ENCODE results near the gene CSF3.
"Not testable (repeated sequence)": the region's sequence is repeated elsewhere in the genome, so short reads cannot be mapped to it uniquely, and the experiment has no call there.

The CSF3 gene

DNA sequence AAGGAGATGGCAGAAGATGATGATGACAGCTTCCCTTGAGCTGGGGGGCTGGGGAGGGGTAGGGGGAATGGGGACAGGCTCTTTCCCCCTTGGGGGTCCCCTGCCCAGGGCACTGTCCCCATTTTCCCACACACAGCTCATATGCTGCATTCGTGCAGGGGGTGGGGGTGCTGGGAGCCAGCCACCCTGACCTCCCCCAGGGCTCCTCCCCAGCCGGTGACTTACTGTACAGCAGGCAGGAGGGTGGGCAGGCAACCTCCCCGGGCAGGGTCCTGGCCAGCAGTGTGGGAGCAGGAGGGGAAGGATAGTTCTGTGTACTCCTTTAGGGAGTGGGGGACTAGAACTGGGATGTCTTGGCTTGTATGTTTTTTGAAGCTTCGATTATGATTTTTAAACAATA is 17.7 kb upstream of the CSF3 start:
- no peak for DNase-seq (ENCODE audit: low spot score)

DNA sequence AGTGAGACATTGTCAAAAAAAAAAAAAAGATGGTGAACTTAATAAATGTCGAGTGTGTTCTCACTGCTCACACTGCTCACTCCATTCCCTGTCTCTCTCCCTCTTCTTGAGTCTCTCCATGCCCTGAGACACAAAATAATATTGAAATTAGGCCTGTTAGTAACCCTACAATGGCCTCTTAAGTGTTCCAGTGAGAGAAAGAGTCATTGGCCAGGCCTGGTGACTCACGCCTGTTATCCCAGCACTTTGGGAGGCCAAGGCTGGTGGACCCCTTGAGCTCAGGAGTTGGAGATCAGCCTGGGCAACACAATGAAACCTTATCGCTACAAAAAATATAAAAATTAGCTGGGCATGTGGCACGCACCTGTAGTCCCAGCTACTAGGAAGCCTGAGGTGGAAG is 16.2 kb upstream of the CSF3 start:
- DNase-seq (ENCODE audit: low spot score), result no peak

DNA sequence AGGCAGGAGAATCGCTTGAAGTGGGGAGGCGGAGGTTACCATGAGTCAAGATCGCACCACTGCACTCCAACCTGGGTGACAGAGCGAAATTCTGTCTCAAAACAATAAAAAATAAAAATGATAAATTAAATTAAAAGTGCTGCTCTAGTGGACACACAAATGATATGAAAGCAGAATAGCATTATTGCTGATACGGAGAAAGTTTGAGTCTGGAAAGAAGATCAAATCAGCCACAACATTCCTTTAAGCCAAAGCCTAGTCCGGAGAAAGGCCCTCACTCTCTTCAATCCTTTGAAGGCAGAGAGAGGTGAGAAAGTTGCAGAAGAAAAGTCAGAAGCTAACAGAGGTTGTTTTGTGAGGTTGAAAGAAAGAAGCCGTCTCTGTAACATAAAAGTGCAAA is 15.1 kb upstream of the CSF3 start:
- DNase-seq (ENCODE audit: low spot score), result no peak

DNA sequence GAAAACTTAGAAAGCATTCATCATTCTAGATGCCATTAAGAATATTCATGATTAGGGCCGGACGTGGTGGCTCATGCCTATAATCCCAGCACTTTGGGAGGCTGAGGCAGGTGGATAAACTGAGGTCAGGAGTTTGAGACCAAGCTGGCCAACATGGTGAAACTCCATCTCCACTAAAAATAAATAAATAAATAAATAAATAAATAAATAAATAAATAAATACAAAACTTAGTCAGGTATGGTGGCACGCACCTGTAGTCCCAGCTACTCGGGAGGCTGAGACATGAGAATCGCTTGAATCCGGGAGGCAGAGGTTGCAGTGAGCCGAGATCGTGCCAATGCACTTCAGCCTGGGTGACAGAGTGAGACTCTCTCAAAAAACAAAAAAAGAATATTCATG is 13.9 kb upstream of the CSF3 start:
- DNase-seq (ENCODE audit: low spot score), result not testable (repeated sequence)

DNA sequence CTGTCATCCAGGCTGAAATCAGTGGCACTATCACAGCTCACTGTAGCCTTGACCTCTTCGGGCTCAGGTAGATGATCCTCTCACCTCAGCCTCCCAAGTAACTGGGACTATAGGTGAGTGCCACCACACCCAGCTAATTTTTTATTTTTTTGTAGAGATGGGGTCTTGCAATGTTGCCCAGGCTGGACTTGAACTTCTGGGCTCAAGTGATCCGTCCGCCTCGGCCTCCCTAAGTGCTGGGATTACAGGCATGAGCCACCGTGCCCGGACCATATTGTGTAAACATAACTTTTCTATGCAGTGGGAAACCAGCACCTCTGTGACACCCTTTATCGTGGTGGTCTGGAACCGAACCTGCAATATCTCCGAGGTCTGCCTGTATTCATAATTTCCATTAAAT is 11.2 kb upstream of the CSF3 start:
- DNase-seq (ENCODE audit: low spot score), result no peak

DNA sequence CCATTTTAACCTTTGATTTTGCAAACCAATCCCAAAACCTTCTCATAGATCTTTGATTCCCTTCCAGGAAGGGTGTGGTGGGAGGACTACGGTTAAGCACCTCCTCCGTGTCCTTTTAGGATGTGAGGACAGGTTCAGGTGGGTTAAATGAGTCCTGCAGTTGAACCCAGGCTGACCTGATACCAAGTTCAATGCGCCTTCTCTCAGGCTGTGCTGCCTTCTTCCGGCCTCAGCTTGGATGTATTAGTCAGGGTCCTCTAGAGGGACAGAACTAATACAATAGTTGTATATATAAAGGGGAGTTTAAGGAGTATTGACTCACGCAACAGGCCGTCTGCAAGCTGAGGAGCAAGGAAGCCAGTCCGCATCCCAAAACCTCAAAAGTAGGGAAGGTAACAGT is 10.5 kb upstream of the CSF3 start:
- DNase-seq (ENCODE audit: low spot score), result no peak

DNA sequence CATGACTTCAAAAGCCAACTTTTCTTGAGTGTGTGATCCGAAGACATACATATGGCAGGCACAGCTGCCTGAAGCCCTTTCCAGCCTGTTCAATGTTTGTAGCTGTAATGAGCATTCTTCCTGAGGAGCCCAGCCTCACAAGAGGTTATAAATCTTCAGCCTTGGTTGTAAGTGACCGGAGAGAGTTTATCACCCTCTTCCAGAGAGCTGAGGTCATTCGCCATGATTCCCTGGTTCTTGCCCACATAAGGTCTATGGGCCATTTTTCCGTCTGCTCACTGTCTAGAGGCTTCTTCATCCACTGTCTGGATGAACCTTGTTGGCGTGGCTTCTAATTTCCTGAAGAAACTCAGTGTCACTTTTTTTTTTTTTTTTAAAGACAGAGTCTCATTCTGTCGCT is 9.7 kb upstream of the CSF3 start:
- DNase-seq (ENCODE audit: low spot score), result no peak

DNA sequence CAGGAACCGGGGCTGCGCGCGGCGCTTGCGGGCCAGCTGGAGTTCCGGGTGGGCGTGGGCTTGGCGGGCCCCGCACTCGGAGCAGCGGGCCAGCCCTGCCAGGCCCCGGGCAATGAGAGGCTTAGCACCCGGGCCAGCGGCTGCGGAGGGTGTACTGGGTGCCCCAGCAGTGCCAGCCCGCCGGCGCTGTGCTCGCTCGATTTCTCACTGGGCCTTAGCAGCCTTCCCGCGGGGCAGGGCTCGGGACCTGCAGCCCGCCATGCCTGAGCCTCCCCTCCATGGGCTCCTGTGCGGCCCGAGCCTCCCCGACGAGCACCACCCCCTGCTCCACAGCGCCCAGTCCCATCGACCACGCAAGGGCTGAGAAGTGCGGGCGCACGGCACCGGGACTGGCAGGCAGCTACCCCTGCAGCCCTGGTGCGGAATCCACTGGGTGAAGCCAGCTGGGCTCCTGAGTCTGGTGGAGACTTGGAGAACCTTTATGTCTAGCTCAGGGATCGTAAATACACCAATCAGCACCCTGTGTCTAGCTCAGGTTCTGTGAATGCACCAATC is 4.2 kb upstream of the CSF3 start:
- not testable (repeated sequence) for DNase-seq (ENCODE audit: low spot score)

DNA sequence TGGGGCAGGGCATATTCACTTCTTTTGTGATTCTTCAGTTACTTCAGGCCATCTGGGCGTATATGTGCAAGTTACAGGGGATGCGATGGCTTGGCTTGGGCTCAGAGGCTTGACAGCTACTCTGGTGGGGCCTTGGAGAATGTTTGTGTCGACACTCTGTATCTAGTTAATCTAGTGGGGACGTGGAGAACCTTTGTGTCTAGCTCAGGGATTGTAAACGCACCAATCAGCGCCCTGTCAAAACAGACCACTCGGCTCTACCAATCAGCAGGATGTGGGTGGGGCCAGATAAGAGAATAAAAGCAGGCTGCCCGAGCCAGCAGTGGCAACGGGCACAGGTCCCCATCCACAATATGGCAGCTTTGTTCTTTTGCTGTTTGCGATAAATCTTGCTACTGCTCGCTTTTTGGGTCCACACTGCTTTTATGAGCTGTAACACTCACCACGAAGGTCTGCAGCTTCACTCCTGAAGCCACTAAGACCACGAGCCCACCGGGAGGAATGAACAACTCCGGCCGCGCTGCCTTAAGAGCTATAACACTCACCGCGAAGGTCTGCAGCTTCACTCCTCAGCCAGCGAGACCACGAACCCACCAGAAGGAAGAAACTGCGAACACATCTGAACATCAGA is 3.1 kb upstream of the CSF3 start:
- not testable (repeated sequence) for DNase-seq (ENCODE audit: low spot score)

DNA sequence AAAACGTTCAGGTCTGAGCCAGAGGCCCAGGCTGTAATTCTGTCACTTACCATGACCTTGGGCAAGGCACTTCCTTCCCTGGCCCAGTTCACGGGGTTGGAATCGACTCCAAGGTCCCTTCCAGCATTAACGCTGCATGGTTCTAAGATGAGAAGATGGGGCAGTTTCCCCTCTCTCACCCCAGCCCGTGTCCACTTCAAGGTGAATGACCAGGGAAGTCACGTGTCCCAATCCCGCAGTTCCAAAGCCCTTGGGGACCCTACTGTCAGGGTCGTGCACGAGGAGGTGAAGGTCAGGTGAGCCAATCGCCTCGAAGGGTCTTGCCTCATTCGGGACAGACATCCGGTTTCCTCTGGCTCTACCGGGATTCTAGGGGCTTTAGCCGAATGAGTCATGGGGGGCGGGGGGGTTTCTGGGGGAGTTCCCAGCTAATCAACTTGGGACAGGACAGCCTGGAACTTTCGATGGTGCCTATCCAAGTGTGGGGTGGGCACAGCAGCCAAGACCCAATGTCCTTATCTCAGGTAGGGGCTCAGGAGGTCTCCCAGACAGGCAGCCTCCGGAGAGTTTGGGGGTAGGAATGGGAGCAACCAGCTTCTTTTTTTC is 762 bp upstream of the CSF3 start:
- DNase-seq (ENCODE audit: low spot score), result no peak

DNA sequence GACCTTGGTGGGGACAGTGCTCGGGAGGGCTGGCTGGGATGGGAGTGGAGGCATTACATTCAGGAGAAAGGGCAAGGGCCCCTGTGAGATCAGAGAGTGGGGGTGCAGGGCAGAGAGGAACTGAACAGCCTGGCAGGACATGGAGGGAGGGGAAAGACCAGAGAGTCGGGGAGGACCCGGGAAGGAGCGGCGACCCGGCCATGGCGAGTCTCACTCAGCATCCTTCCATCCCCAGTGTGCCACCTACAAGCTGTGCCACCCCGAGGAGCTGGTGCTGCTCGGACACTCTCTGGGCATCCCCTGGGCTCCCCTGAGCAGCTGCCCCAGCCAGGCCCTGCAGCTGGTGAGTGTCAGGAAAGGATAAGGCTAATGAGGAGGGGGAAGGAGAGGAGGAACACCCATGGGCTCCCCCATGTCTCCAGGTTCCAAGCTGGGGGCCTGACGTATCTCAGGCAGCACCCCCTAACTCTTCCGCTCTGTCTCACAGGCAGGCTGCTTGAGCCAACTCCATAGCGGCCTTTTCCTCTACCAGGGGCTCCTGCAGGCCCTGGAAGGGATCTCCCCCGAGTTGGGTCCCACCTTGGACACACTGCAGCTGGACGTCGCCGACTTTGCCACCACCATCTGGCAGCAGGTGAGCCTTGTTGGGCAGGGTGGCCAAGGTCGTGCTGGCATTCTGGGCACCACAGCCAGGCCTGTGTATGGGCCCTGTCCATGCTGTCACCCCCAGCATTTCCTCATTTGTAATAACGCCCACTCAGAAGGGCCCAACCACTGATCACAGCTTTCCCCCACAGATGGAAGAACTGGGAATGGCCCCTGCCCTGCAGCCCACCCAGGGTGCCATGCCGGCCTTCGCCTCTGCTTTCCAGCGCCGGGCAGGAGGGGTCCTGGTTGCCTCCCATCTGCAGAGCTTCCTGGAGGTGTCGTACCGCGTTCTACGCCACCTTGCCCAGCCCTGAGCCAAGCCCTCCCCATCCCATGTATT is 1.1 kb downstream of the CSF3 start:
- DNase-seq (ENCODE audit: low spot score), result no peak

DNA sequence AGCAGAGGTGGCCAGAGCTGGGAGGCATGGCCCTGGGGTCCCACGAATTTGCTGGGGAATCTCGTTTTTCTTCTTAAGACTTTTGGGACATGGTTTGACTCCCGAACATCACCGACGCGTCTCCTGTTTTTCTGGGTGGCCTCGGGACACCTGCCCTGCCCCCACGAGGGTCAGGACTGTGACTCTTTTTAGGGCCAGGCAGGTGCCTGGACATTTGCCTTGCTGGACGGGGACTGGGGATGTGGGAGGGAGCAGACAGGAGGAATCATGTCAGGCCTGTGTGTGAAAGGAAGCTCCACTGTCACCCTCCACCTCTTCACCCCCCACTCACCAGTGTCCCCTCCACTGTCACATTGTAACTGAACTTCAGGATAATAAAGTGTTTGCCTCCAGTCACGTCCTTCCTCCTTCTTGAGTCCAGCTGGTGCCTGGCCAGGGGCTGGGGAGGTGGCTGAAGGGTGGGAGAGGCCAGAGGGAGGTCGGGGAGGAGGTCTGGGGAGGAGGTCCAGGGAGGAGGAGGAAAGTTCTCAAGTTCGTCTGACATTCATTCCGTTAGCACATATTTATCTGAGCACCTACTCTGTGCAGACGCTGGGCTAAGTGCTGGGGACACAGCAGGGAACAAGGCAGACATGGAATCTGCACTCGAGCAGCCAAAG is 2.3 kb downstream of the CSF3 start:
- DNase-seq (ENCODE audit: low spot score), result no peak

DNA sequence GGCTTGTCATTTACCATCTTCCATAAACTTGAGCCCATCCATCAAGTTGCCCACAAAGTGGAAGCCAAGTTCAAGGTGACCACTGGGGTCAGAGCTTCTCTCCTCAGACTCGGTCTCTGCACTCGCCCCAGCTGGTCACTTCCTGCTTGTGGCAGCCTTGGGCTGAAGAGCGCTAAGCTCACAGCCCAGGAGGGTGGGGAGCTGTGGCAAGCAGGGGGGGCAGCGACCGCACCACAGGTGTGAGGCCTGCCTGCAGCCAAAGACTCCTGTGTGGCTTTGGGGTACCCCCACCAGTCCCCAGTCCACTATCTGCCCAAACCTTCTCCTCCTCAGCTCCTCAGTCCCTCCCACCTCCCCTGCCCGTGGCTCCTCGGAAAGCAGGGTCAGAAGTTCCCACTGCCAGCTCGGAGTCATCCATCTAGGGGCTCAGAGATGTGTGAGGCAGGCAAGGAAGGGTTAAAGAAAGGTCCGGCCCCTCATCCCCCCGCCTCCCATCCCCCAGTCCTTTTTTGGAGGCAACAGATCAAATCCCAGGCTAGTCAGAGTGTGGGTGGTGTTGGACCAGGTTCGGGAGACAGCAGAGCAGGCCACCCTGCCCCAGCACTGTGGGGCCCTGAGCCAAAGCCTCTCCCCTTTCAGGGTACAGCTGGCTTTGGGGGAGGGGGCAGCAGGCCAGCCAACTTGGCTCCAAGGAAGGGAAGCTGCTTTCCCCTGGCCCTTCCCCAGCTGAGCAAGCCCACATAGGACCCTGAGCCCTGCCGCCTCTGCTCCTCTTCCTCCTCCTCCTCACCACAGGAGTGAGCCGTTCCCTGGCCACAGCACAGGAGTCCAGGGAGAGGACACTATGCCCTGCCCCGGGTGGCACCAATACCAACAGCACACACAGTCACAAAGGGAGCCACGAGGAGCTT is 3.2 kb downstream of the CSF3 start:
- DNase-seq (ENCODE audit: low spot score), result peak; percentile 85

DNA sequence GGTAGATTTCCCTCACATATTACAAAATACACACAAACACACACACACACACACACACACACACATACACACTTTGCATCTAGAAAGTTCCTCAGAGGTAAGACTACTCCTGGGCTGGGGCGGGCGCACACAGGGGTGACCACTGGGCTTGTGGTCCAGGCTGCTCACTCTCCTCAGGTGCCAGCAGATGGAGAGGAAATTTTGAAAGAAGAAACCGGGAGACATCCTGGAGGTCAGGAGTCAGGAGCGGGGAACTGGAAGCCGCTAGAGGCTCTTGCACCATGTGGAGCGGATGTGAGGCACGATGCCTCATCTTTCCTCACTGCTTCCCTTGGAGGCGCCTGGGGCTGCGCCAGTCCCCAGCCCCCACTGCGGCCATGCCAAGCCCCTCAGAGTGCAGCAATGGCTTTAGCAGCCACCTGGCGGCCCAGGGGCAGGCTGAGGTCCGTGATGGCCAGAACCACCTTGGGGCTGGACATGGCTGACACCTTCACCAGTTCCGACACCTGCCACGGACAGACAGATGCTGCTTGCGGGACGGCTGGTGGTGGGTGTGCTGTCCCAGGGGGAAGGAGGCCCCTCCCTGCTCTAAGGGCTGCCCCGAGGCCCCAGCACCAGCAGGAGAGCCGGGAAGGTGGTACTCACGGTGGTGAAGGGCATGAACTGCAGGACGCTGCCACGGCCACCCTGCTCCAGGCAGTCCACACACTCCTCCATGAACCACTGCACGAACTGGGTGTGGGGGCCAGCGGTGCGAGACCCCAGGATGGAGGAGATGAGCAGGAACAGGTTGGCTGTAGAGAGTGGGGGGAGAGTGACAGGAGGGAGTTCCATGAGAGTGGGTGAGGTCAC is 4.1 kb downstream of the CSF3 start:
- DNase-seq (ENCODE audit: low spot score), result no peak

DNA sequence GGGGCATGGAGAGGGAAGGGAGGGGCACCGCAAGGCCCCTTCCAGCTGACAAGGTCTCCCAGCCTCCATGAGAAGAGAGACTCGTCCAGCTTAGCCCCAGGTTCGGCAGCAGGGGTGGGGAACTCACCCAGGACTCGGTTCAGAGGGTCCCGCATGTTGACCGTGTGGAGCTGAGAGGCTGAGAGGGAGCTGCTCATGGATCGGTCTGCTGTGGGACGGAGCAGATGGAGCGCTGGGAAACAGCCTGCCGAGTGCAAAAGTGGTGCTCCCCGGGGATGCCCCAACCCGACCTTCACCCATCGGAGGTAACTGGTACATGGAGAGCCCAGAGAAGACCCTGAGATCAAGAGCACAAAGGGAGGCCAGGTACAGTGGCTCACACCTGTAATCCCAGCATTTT is 4.9 kb downstream of the CSF3 start:
- no peak for DNase-seq (ENCODE audit: low spot score)

DNA sequence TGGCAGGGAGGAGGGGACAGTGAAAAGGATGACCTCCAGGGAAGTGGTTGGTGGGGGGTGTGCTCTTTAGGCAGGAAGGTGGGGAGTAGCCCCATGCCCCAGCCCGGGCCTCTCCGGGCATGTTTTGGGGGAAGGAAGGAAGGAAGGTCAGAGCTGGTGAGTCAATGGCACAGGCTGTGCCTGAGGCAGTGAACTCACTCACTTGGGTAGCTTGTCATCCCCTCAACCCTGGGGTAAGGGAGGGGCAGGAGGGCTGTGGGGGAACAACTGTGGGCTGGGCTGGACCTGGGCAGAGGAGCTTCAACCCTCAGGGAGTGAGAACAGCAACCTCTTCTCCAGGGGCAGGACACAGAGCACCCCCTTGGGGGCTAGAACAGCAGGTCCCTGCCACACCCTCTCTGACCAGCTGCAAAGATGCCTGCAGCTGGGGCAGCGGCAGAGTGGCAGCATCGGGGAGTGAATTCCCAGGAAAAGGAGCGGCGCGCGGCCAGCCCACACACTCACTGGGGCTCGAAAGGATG is 6.3 kb downstream of the CSF3 start:
- DNase-seq (ENCODE audit: low spot score), result no peak

DNA sequence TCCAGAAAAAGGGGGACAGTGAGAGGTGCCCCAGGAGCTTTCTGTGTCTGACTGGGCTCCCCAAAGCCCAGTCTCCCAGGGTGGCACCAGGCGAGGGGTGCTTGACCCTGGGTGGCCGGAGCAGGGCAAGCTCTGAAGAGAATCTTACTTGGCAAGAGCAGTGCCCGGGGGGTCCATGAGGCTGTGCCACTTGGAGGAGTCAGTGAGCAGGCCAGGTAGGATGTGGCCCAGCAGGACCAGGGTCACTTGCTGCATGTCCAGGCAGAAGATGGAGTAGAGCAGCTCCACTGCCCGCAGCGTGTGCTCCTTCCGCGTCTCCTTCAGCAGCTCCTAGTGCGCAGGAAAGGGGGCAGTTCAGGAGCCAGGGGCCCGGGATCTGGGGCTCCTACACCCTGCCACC is 7.3 kb downstream of the CSF3 start:
- DNase-seq (ENCODE audit: low spot score), result no peak

DNA sequence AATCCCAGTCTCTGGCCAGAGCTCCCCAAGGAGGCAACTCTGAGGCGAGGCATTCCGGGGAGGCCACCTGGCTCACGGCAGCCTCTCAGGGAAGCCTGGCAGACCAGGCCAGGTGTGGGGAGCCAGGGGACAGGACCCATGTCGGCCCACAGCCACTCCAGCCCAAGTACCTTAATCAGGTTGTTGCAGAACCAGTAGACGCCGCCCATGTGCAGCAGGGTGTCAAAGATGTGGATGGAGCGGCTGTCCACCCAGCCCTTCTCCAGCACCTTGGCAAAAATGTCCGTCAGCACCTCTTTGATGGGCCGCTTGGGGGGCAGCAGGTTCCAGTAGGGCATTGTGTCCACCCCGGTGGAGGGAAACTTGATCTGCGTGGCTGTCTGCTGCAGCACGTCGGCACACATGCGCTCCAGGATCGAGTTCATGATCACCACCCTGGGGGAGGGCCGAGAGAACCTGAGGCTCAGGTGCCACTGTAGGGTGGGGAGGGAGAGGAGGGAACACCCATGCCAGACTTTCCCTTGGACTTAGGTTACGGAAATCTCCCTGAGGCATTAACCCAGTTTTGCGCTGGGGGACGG is 7.8 kb downstream of the CSF3 start:
- DNase-seq (ENCODE audit: low spot score), result no peak

DNA sequence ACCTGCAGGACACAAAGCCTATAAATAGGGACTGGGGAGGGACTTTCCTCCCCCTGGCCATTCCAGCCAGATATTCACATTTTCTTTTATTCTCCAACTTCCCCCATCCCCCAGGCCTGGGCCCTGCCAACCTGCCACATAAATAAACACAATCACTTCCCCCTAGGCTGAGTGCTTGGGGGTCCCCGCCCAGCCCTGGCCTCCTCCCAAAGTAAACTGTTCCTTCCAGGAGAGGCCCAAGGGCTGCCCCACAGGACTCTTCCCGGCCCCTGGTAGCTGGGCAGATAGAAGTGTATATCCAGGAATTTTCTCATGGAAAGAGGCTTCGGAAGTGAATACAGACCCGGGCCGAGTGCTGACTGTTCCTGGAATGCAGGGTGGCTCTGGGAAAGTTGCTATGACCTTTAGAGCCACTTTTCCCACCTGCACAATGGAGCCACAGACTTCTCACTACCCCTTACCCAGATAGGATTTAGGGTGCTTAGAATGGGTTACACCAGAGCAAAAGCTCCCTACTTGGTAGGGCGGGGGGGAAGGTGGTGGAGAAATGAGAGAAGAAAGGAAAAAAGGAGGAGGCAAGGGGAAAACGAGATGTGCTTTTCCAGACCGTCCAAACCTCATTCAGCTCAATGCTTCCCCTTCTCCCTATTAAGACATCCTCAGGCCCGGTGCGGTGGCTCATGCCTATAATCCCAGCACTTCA is 8.5 kb downstream of the CSF3 start:
- DNase-seq (ENCODE audit: low spot score), result no peak

Data from left forelimb (tissue), 1 donor.